K562 (cell line): Measurements from ENCODE around the gene PLCB4. TPM values are rescaled to one million over a fixed set of nuclear protein-coding genes. Genes with fewer than 3 reads are reported as not detected.

Experiments used
- PTBP1 ChIP-seq: fragments of 200-400 bp; formaldehyde crosslinking; IDR thresholded peaks from 2 replicates; pipeline ENCODE4 v1.6.1; 2017; ENCODE audit warnings: low read depth, low read length
- RB1 ChIP-seq: fragments of 450-650 bp; IDR thresholded peaks from 2 replicates; pipeline ENCODE4 v1.6.1; 2017; ENCODE audit warnings: low read depth, mild to moderate bottlenecking
- TCFL5 ChIP-seq: fragments of 250-450 bp; sonication (Bioruptor Pico); conservative IDR thresholded peaks from 2 replicates; pipeline ENCODE4 v1.6.1; 2021; ENCODE audit warnings: mild to moderate bottlenecking, moderate library complexity, matching md5 sums
- polyA plus RNA-seq, 8 experiments: library from polyadenylated mRNA; depleted of rRNA in 4 of 8; stranded (reverse) in 5 of 8; unstranded in 3 of 8; fragments of >200 nt; fragmentation: Nextera tagmentation in 2 of 8; fragmentation: Illumina TruSeq in 1 of 8; extraction: Ambion mirVana in 2 of 8; extraction: Trizol in 1 of 8; gene quantifications; 2 replicates each; pipeline versions ENCODE4 v1.2.1 to v1.2.3, GENCODE V29; 2011 to 2014; ENCODE audit warnings: inconsistent platforms in 1 of 8, missing spikeins in 1 of 8
- total RNA-seq, 7 experiments: library from RNA; depleted of rRNA in 6 of 7; stranded (reverse); fragments of >200 nt in 6 of 7; fragmentation: Illumina TruSeq in 2 of 7; extraction: Trizol in 2 of 7; gene quantifications; 2 replicates each; pipeline versions ENCODE4 v1.2.1 to v1.2.3, GENCODE V29; 2011 to 2021; ENCODE audit warnings: low replicate concordance in 1 of 7
- TF ChIP-seq, protein P1 (sequence below), 2 experiments: fragments of 450-650 bp; formaldehyde crosslinking in 1 of 2; IDR thresholded peaks; 2 replicates each; pipeline versions ENCODE4 v1.4.0 to v1.6.1; 2014 to 2020; ENCODE audit warnings: mild to moderate bottlenecking in 2 of 2, borderline replicate concordance in 1 of 2, low read depth in 1 of 2

The PLCB4 gene
- total and polyA plus RNA-seq, 9 of the 15 experiments (the other 6 are each of a cell fraction or from before 2014, with no cell fraction given) = 0.20 to 2.9 (median 0.52) TPM

DNA sequence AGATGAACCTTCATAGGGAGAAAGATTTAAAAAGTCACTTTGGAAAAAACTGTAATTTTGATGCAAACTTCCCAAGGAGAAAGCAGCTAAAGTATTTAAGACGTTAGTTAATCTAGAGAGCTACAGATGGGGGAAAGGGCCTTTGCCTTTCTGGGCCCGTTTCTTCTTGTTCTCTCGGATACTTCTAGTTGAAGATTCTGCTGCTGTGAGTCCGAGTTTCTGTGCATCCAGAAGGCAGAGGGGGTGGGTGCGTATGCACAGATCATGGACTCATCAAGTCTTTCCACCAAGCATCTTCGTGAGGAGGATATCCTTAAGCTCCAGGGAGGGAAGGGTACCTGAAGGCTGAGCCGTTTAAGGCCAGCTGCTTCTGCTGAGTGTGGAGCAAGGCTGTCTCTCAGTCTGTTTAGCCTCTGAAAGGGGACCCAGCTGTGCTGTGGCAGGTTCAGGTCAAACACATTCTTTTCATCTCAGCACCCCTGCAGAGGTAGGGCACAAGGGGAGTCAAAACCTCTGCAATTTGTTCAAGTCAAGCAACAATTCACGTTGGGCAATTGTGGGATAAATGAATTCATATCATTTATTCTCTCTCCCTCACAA is 449.8 kb downstream of the PLCB4 start (continued):
- TF ChIP-seq, protein P1, sequence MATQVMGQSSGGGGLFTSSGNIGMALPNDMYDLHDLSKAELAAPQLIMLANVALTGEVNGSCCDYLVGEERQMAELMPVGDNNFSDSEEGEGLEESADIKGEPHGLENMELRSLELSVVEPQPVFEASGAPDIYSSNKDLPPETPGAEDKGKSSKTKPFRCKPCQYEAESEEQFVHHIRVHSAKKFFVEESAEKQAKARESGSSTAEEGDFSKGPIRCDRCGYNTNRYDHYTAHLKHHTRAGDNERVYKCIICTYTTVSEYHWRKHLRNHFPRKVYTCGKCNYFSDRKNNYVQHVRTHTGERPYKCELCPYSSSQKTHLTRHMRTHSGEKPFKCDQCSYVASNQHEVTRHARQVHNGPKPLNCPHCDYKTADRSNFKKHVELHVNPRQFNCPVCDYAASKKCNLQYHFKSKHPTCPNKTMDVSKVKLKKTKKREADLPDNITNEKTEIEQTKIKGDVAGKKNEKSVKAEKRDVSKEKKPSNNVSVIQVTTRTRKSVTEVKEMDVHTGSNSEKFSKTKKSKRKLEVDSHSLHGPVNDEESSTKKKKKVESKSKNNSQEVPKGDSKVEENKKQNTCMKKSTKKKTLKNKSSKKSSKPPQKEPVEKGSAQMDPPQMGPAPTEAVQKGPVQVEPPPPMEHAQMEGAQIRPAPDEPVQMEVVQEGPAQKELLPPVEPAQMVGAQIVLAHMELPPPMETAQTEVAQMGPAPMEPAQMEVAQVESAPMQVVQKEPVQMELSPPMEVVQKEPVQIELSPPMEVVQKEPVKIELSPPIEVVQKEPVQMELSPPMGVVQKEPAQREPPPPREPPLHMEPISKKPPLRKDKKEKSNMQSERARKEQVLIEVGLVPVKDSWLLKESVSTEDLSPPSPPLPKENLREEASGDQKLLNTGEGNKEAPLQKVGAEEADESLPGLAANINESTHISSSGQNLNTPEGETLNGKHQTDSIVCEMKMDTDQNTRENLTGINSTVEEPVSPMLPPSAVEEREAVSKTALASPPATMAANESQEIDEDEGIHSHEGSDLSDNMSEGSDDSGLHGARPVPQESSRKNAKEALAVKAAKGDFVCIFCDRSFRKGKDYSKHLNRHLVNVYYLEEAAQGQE (IDR thresholded peaks at IDR 0.05; ENCODE audit: borderline replicate concordance) = no peak
- TF ChIP-seq, protein P1 (CRISPR knock-in tag; IDR thresholded peaks at IDR 0.05; ENCODE audit: low read depth) = no peak
- no peak for TF ChIP-seq RB1
- no peak for TF ChIP-seq TCFL5 (CRISPR knock-in tag)
- TF ChIP-seq PTBP1 = no peak
